ENCODE measurements around the gene ELOVL2.

DNA sequence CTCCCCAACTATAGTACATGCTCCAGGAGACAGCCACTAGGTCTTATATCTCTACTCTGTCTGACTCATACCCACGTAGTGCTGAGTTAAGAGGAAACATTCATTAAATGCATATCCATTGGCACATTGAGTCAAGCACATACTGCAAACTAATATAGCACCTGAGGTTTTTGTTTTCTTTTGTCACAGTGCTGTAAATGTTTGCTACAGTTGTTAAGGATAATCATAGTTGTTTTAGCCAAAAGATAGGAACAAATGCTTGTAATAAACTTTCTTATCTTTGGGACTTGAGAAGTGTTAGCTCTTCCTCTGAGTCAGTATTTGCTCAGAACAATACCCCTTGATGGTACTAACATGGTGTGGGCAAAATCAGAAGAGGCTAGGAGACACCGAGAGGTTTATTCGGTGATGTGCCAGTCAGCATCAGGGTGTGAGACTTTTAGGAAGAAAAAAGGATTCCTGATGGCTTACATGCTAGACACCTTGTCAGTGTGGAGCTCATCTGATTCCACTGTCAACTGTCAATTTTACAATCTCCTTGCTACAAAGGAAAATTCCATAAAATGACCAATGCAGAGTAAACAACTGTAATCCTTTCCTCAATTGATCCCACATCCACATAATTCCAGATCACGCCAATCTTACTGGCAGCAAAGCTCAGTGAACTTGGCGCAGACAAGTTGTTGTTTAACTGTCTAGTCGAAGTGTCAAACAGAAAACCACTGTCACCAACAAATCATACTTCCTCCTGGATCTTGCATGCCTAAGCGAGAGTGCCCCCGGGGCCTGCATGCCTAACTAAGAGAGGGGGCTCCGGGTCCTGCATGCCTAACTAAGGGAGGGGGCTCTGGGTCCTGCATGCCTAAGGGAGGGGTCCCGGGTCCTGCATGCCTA, 36.1 kb downstream of the ELOVL2 start:
- TF ChIP-seq POLR2AphosphoS5 (IDR thresholded peaks at IDR 0.05; ENCODE audit: borderline replicate concordance, low read depth, low read length), result no peak
- no peak for TF ChIP-seq EZH2 (IDR thresholded peaks at IDR 0.05)
- TF ChIP-seq FOXP2 (optimal IDR thresholded peaks at IDR 0.05; ENCODE audit: control extremely low read depth, extremely low read length, insufficient read depth), result no peak

Measured in SK-N-MC (cell line).